Measurements from ENCODE around the gene MAN2A2. TPM values are rescaled to one million over a fixed set of nuclear protein-coding genes. Genes with fewer than 3 reads are reported as not detected.
A peak's percentile ranks its signal among the peaks of the same experiment; 100 is the strongest.

MAN2A2 gene
- total RNA-seq, 1 experiment from 2014 or later = 27.4 TPM

DNA sequence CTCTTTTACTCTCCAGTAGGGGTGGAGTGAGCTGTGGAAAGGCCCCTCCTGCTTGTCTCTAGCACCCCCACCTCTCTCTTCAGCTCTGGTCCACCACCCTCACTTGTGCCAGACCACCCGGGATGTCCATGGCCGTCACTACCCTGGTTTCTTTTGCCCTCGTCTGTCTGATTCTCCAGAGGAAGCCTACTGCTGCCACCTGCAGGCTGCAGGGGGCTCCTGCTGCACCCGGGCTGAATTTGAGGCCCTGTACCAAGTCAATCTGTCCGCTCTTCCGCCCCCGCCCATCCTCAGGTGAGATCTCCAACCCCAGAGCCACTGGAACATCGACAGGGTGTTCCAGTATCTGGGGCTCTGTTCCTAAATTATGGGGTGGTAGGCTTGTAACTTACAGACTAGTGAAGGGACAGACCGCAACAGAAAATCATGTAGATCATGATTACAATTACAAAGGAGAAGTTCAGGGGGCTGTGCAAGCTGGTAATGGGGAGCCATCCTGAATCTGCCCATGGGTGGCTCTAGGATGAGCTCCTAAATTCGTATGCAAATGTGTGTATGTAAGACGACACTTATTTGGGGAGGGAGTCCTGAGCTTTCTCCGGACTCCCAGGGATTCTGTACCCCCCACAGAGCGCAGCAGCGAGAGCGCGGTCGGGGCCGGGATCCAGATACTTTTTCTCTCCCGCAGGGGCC lies 31.3 kb downstream of the MAN2A2 start:
- Histone ChIP-seq H2BK5ac (ENCODE audit: insufficient read length, low read length) (no peak overlapping the region), H3K9ac (ENCODE audit: extremely low read depth, insufficient read length, low read length) (no peak overlapping the region)

More for the DNA sequence above, 31.3 kb downstream of the MAN2A2 start:
- H3K23ac ChIP-seq (ENCODE audit: insufficient read length, low read depth, low read length) = no peak overlapping the region
- H3K4me3 Mint-ChIP-seq = peak overlapping the region; percentile 83 to 86
- no peaks in the 10 kb centered on the region for H3K9me3 ChIP-seq (ENCODE audit: control insufficient read depth, low read depth, low read length)
- no peak overlapping the region for H3K14ac ChIP-seq (ENCODE audit: insufficient read depth, low read length)
- peak; percentile 94 for DNase-seq
- H3K36me3 Mint-ChIP-seq (ENCODE audit: insufficient read depth in 1 of 3, low read depth in 3 of 3) = peaks cover 11 to 19% (median 15%) of the 10 kb centered on the region in 3 experiments; a peak in 6 of 7 replicates
- no peaks in the 10 kb centered on the region; a peak in 2 of 5 replicates for H3K9me3 Mint-ChIP-seq
- H4K20me1 ChIP-seq (ENCODE audit: control insufficient read depth, insufficient read depth, insufficient read length) = no peaks in the 10 kb centered on the region
- H3K79me2 ChIP-seq (ENCODE audit: insufficient read depth, low read length) = no peaks in the 10 kb centered on the region; the same call in 1 of the 2 replicates
- peaks cover 21 to 26% of the 10 kb centered on the region in 2 experiments for H3K4me1 Mint-ChIP-seq
- no peak overlapping the region for H3K18ac ChIP-seq (ENCODE audit: insufficient read length, low read depth, low read length)
- no peak overlapping the region for H3T11ph ChIP-seq (ENCODE audit: low read length)
- H3K56ac ChIP-seq (ENCODE audit: insufficient read length, low read depth, low read length) = no peak overlapping the region
- peaks cover 11% of the 10 kb centered on the region for H3K27me3 Mint-ChIP-seq (ENCODE audit: low read depth)
- no peaks in the 10 kb centered on the region for H3K27me3 ChIP-seq (ENCODE audit: insufficient read depth, low read length)
- no peak overlapping the region for H2BK120ac ChIP-seq (ENCODE audit: low read depth, low read length, poor library complexity, severe bottlenecking)
- H2AFZ ChIP-seq (ENCODE audit: low read length) = no peak overlapping the region
- no peak overlapping the region for H3K4ac ChIP-seq (ENCODE audit: low read depth, low read length)
- H3K27ac ChIP-seq (ENCODE audit: insufficient read length, low read depth, low read length) = no peak overlapping the region
- no peak overlapping the region for H4K8ac ChIP-seq (replicated peaks; ENCODE audit: insufficient read length, low read depth, low read length)
- peak overlapping the region; percentile 68 for H3K4me2 ChIP-seq (ENCODE audit: insufficient read depth, insufficient read length, low read length)
- no peak overlapping the region for H4K5ac ChIP-seq (ENCODE audit: insufficient read length, low read depth, low read length)
- H4K91ac ChIP-seq (ENCODE audit: insufficient read length, low read depth, low read length) = no peak overlapping the region
- TF ChIP-seq, protein P1, sequence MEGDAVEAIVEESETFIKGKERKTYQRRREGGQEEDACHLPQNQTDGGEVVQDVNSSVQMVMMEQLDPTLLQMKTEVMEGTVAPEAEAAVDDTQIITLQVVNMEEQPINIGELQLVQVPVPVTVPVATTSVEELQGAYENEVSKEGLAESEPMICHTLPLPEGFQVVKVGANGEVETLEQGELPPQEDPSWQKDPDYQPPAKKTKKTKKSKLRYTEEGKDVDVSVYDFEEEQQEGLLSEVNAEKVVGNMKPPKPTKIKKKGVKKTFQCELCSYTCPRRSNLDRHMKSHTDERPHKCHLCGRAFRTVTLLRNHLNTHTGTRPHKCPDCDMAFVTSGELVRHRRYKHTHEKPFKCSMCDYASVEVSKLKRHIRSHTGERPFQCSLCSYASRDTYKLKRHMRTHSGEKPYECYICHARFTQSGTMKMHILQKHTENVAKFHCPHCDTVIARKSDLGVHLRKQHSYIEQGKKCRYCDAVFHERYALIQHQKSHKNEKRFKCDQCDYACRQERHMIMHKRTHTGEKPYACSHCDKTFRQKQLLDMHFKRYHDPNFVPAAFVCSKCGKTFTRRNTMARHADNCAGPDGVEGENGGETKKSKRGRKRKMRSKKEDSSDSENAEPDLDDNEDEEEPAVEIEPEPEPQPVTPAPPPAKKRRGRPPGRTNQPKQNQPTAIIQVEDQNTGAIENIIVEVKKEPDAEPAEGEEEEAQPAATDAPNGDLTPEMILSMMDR (conservative IDR thresholded peaks at IDR 0.05) = peak; percentile 86
- H3K79me1 ChIP-seq (ENCODE audit: insufficient read depth, low read depth, low read length, poor library complexity, severe bottlenecking) = no peaks in the 10 kb centered on the region
- peaks cover 14% of the 10 kb centered on the region for H3K23me2 ChIP-seq (ENCODE audit: insufficient read length, low read depth, low read length, poor library complexity, severe bottlenecking)
- H2AK5ac ChIP-seq (ENCODE audit: insufficient read length, low read length) = no peak overlapping the region
- no peak overlapping the region for H2BK15ac ChIP-seq (ENCODE audit: low read depth, low read length)
- no CpG with 5 or more reads among the region's 19 CpGs for WGBS (ENCODE audit: extremely low coverage, insufficient read length, low lambda C conversion rate)
- H2BK20ac ChIP-seq (ENCODE audit: low read depth, low read length, poor library complexity, severe bottlenecking) = no peak overlapping the region
- H3K27ac Mint-ChIP-seq = peak overlapping the region in 2 of 3 experiments; percentile 82 to 93; a peak in 4 of 7 replicates
- H2BK12ac ChIP-seq (ENCODE audit: insufficient read length, low read depth, low read length) = no peak overlapping the region
- H3K4me1 ChIP-seq (ENCODE audit: insufficient read depth, low read length) = no peaks in the 10 kb centered on the region

Data from H9 (cell line).